MM.1S (cell line): ENCODE data around the gene VSTM2L.

Experiments
- CTCF ChIP-seq: fragments of 300-600 bp; sonication (generic); IDR thresholded peaks from 2 replicates; pipeline ENCODE4 v1.5.1; 2016; ENCODE audit warnings: antibody characterized with exemption, low read length, mixed read lengths
- EZH2 ChIP-seq: fragments of 300-600 bp; sonication (generic); optimal IDR thresholded peaks from 2 replicates; pipeline ENCODE3; 2017; ENCODE audit warnings: low read depth, mild to moderate bottlenecking, antibody characterized with exemption, low read length, mixed read lengths
- EZH2phosphoT487 ChIP-seq: fragments of 300-600 bp; sonication (generic); IDR thresholded peaks from 2 replicates; pipeline ENCODE4 v1.6.1; 2018; ENCODE audit warnings: antibody characterized with exemption, low read length

GRCh38 chr20:37904845-37905373 is 2.0 kb downstream of the VSTM2L start:
- no peak for TF ChIP-seq CTCF
- no peak for TF ChIP-seq EZH2
- TF ChIP-seq EZH2phosphoT487 = no peak
